ENCODE data around the gene PLXNA4. TPM values are rescaled to one million over a fixed set of nuclear protein-coding genes. Genes with fewer than 3 reads are reported as not detected.
"Not testable (repeated sequence)": the region's sequence is repeated elsewhere in the genome, so short reads cannot be mapped to it uniquely, and the experiment has no call there.

PLXNA4 gene
- total RNA-seq, 1 experiment from 2014 or later = 0.02 TPM

DNA sequence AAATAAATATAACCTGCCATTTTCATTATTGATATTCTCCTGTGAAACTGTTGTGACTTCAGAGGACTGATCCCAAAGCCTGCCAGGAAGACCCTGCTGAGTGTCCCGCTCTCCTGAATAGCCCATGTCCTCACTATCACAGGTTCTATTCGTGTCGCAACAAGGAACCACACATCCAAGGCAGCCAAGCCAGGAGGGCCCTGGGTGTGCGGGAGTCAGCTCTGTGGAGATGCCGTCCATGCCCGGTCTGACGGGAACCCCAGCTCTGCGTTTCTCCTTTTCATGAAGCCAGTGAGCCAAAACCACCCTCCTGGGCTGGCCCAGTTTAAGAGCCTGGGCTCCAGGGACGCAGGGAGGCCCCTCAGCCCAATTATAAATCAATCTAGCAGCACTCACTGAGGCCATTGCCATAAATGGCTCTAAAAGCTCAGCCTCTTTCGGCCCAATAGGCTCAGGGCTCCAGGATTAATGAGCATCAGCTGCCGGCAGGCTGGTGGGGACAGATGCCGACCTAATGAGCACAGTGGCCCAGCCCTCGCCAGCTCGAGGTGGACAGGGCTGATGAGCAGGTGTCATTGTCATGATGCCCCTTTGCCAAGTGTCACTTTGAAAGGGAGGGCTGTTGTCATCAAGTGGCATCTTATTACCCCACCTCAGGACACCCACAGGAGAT is 177.9 kb downstream of the PLXNA4 start:
- DNase-seq (ENCODE audit: extremely low read depth, low read depth) = no peak

DNA sequence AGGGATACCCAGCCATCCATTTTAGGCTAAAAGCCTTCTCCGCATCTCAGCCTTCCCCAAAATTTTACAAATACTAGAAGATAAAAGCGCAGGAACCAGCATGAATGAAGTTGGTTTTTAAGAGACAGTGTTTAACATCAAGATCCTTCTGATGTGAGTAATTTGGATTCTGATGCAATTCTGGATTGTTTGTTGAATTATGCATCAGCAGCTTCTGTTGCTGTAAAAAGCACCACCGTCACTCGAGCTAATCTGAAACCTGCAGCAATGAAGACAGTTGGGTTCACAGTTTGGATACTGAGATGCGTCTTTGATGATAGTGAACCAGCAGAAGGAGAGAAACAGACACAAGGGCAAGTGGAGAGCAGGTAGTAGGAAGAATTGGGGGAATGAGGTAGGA is 179.2 kb downstream of the PLXNA4 start:
- no peak for DNase-seq (ENCODE audit: extremely low read depth, low read depth)

DNA sequence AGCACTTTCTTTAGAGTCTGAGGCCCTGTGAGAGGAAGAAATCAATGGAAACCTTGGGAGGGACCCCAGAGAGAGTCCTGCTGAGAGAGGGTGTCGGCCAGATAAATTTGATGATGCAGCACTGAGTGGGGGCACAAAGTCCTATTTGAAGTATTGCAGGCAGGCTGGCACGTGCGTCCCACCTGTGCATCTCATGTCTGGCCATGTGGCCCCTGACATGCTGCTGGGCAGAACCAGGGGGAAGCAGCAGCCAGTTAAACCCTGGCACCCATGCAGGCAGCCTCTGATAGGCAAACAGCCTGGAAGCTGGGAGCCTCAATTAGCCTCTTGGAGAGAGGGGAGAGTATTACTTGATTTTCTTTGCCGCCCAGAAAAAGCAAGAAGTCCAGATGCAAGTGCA is 180.9 kb downstream of the PLXNA4 start:
- DNase-seq (ENCODE audit: extremely low read depth, low read depth) = no peak

DNA sequence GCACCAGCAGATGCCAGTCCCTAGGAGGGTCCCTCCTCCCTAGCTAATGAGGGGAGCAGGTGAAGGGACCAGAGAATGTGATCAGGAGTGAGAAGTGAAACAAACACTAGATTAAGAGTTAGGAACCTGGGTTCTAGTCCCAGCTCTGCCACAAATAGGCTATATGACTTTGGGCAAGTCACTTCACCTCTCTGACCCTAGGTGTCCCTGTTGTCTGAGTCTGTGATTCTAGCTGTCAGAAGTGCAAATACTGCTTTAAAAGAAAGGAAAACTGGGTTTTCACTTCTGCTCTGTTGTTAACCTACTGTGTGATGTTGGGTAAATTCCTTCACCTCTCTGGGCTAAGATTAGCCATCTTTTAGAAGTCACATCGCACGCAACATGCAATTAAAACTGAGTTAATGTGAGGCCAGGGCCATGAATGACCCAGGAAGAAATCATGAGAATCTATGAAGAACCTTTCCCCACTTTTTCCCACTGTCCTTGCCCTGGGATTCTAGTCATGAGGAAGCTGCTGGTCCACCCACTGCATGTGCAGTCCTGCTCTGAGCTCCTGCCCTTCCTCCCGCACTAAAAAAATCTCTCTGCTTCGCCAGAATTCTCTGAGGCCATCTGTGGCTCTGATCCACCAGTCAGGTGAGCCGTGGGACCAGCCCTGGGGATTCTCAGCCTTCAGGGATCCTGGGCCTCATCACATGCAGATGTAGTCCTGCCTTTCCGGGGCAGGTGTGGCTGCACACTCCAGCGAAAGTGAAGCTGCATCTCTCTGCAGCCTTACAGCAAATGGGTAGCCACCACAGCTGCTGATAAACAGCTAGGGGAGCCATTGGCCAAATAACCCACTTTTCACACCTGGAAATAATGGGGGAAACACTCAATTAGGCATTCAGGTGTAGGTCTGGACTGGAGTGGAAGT is 181.7 kb downstream of the PLXNA4 start:
- DNase-seq (ENCODE audit: extremely low read depth, low read depth) = no peak

DNA sequence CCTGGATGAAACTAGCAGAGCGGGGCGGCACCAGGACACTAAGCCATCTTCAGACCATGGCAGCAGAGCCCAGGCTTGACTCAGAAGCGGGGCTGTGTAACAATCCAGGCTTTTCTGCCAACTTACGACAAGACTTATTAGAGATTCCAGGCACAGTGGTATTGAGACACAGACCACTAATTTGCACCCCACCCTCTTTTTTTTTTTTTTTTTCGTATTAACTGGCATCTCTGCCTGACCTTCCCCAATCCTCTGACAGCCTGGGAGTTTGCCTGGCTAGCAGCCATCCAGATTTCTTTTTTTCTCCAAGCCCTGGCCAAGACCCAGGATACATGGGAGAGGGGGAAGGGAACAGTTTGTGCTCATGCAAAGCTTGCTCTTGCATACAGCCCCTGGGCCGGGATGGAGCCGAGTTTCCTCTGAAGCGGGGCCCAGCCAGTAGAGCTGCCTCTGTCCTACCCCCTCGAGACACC is 182.4 kb downstream of the PLXNA4 start:
- no peak for DNase-seq (ENCODE audit: extremely low read depth, low read depth)

DNA sequence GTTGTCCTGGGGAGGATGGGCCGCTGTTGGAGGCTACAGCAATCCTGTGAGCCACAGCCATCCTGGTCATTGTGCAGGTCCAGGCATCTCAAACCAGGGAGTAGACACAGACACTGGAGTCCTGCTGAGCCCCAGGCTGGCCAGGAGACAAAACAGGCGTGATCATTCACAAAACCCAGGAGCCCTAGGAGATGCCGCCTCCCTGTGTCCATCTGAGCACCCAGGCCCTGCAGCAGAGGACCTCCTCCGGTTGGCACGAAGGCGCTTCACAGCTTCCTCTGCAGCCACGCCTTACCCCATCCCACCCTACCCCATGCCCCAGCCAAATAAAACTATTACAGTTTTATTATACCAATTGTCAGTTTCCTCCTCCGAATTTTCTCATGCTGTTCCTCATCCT is 183.6 kb downstream of the PLXNA4 start:
- no peak for DNase-seq (ENCODE audit: extremely low read depth, low read depth)

DNA sequence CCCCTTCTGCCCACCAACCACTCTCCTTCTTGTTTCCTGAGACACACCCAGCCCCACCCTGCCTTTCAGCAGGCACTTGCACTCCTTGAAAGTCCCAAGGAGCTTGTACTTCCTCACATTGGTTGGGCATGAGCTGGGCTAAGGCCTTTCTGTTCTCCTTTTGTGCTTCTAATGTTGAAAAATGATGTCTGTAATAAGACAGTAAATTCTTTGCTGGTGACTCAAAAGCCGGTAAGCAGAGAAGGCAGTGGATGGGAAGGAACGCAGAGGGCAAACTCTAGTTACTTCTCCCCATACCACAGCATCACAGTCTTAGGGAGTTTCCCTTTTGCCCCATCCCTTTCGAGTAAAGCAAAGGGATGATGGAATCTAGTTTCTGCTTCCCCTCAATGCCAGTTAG is 185.6 kb downstream of the PLXNA4 start:
- DNase-seq (ENCODE audit: extremely low read depth, low read depth) = no peak

DNA sequence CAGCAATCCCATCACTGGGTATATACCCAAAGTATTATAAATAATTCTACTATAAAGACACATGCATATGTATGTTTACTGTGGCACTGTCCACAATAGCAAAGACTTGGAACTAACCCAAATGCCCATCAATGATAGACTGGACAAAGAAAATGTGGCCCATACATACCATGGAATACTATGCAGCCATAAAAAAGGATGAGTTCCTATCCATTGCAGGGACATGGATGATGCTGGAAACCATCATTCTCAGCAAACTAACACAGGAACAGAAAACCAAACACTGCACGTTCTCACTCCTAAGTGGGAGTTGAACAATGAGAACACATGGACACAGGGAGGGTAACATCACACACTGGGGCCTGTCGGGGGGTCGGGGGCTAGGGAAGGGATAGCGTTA is 186.2 kb downstream of the PLXNA4 start:
- not testable (repeated sequence) for DNase-seq (ENCODE audit: extremely low read depth, low read depth)

DNA sequence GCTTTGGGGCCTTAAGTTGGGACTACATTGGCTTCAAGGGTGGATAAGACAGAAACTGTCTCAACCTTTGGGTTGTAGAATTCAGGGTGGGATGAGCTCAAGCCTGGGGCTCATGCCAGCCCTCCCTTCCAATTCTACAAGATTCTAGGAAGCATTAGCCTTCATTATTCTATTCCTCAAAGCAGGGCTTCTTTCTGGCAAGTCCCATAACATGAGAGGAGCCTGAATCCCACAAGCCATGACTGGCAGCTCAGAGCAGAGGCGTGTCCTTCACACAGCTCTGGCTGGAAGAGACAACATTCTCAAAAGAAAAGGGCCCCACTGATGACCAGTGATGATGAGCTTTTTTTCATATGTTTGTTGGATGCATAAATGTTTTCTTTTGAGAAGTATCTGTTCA is 187.6 kb downstream of the PLXNA4 start:
- DNase-seq (ENCODE audit: extremely low read depth, low read depth) = no peak

DNA sequence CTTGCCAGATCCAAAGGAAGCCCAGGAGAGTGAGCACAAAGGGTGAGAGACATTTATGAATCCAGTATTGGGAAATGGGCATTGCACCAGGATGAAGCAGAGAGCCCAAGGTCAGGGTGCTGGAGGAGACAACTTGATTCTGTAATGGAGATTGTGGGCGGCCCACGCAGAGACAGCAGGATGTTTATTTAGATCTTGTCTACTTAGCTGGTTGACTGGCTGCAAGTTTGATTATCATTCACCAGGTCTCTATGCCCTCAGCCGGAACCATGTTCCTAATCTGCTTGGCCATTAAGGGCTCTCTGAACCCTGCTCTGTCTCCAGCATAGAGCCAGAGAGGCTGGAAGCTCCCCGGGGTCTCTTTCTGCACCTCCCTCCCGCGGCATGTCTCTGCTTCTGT is 188.7 kb downstream of the PLXNA4 start:
- no peak for DNase-seq (ENCODE audit: extremely low read depth, low read depth)

DNA sequence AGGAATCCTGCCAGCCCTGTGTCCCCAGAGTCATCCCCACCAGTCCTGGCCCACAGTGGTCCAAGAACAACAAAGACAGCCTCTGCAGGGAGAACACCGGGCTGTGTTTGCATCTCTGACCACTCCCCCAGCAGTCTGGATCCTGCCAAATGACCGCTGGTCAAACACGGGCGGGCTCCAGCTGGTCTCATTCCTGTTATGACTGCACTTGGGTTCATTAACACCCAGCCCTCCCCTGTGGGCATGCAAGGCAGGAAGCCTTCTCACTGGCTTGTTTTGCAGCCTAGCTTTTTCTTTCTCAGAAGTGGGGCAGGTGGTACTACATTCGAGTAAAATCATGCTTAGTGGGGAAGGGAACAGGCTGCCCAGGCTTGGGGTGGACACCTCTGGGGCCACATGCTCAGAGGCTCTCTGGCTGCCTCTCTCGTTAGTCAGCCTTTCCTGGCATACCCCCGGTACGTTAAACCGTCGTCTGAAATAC is 190.0 kb downstream of the PLXNA4 start:
- DNase-seq (ENCODE audit: extremely low read depth, low read depth) = no peak

DNA sequence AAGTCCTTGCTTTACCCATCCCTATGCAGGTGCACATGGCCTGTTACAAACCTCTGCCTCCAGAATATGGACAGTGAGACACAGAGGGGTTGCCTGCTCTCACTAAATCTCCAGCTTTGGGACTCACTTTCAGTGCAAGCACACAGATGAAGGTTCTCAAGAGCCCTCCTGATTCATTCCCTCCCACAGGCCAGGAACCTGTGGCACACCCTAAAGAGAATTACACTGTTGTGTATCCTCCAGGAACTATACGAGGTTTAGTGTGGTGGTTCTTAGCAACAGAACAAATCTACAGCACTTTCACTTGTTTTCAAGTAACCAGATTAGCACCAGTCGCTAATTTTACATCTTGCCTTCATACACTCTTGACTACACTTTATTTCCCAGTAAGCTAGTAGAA is 192.3 kb downstream of the PLXNA4 start:
- DNase-seq (ENCODE audit: extremely low read depth, low read depth) = no peak

DNA sequence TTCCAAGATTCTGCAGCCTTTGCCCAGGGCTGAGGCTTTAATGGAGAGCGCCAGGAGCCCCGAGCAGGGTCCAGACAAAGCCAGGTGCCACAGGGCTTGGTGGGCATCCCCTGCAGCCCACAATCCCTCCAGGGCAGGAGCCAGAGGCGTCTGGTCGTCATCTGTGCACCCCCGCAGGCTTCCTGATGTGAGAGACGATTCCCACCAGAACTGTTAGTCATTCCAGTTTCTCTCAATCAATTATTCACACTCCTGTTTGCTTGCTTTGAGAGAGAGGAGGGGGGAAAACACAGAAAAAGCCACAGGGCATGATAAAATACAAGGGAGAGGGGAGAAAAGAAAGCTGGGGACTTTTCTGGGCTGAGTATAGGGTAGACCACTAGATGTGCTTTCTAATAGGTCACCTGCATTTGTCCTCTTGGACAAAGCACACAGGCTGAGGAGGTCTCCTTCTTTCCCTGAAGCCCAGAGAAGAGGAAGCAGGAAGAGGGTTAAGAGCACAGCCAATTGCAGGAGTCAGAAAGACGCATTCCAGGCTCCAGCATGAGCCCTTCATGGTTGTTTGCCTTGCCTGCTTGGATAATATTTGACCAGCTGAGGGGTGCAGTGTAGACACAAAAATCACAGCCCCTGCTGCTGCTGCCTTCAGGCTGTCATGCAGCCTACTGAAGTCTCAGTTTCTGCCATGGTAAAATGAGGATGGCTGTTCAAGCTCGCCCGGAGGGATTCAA is 194.4 kb downstream of the PLXNA4 start:
- DNase-seq (ENCODE audit: extremely low read depth, low read depth) = no peak

DNA sequence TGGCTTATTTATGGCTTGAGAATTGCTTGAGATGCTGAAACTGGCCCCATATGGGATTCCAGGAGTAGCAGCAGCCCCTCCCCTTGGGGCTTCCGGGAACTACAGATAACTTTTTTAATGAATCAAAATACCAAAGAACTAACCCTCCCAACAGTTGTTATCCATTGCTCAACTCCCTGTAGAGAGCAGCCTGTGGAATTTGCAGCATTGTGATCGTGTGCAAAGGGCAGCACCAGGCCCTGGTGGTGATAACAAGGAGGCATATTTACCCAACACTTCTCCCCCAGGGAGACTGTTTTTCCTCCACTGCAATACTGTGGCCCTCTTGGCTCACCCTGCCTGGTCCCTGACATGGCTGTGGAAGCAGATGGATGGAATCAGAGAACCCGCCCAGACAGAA is 196.2 kb downstream of the PLXNA4 start:
- no peak for DNase-seq (ENCODE audit: extremely low read depth, low read depth)

DNA sequence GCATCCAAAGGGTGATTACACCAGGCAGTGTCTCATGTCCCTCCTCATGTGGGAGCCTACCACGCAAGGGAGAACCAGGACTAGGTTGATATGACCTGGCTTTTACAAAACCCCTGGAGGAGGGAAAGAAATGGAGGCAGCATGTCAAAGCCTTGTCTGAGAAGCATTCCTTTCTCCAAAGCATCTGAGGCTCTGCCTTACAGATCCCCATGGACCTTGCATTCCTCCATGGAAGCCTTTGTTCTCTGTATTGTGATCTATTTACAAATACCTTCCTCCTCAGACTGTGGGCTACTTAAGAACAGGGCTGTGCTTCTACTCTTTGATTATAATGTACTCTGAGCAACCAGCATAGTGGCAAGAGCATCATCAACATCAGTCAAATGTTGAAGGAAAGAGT is 197.0 kb downstream of the PLXNA4 start:
- no peak for DNase-seq (ENCODE audit: extremely low read depth, low read depth)

DNA sequence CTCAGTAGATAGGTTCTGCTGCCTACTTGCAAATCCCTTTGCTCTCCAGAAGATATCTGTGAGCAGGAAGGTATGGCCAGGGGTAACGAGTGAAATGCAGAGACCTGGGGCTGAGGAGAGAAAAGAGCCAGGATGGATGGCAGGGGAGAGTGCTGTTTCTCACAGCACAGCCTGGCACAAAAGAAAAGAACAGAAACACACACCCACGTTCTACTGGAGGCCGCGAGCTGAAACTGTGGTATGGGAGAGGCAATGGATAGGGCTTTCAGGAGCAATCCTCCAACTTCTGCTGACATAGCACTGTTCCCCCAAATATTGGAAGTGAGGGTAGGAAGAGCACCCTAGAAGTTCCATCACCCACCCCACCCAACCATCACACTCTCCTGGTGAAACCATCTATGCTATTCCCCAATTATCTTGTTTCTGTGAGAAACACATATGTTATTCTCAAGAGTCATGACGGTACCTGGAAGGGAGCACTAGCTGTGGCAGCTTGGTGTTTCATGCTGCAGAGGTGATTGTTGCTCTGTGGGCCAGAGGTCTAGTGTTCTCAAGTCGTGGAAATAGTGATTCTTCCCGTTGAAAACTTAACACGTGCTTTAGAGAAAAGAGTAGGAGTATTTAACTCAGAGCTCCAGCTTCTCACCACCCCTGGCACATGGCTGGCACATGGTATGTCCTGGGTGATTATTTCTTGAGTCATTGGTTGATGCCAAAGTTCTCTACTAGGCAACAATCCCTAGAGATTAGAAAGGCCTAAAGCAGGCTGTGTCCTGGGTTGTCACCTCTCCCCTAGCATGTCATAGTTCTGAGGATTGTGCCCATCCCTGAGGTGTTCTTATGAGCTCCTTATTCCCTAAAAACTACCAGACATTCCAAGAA is 198.3 kb downstream of the PLXNA4 start:
- no peak for DNase-seq (ENCODE audit: extremely low read depth, low read depth)

DNA sequence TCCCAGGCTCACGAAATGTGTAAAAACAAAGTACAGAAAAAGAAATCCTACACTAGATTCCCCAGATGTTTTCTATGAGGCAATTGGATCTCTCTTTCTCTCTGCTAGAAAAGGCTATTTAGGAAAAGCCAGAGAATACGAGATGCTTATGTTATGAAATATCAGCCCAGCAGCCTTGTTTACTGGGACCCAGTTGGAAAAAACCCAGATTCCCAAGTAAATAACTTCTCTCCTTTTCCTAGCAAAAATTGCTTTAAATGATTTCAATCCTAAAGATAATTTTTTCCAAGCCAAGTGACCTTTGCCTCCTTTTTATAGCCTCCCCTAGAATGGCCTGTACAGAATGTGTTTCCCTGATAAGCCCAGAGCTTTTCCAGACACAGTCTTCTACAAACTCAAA is 199.3 kb downstream of the PLXNA4 start:
- no peak for DNase-seq (ENCODE audit: extremely low read depth, low read depth)

DNA sequence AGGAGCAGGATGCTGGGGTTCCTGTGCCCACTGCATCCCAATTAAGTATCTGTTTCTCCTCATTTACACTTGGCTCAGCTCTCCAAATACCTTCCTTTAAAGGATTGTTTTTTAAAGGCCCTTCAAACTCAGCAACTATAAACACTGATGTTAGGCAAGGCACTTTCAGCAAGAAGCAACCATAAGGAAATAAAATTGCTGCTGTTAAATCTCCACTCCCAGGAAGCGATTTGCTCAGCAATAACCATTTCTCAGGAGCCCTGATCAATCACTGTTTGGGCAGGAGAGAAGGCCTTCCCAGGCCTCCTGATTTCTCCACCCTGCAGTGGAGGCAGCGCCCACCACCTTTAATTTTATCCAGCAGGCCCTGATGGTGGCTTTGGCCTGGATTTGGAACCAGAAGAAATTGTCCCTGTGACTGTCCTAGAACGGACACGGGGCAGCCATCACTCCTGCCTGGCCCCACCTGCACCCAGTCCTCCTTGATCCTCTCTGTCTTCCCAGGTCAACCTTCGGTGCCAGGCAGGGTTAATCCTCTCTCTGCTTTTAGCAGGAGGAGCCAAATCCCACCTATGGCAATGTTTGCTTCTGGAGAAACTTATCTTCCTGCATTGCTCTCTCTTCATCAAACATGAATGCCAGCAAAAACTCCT is 199.8 kb downstream of the PLXNA4 start:
- no peak for DNase-seq (ENCODE audit: extremely low read depth, low read depth)

DNA sequence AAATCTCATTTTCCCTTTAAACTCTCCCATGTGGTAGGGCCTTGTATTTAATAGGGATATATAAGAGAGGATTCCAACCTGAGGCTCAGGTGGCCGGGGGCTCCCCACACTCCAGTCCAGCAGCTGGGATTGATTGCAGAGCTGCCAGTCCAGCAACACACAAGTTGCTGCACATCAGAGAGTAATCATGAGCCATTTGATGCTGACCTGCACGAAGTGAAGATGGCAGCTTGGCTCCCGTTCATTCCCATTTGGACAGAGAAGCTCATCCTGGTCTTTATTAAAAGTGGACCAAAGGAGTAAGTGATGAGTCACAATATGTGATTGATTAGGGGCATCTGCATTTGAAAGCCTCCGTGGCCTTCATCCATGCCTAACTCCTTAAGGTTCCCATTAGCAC is 202.4 kb downstream of the PLXNA4 start:
- DNase-seq (ENCODE audit: extremely low read depth, low read depth) = no peak

DNA sequence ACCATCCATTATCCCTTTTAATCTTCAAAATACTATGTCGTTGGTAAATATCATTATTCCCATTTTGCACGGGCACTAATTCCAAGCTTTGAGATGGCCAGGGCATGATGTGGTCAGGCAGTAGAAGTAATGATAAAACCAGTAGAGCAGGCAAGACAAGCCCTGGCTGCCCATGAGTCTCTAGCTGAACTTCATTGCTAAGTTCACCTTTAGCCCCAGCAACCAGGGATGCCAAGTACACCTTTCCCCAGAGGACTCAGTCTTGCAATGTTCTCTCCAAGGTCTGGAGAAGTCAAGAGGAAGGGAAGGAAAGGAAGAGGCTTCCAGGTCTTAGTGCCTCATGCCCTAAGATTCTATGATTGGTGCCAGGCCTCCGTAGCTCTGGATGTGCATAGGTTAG is 203.2 kb downstream of the PLXNA4 start:
- DNase-seq (ENCODE audit: extremely low read depth, low read depth) = no peak
